IMR-90 (cell line): Measurements from ENCODE around the gene SERP1. TPM values are rescaled to one million over a fixed set of nuclear protein-coding genes. Genes with fewer than 3 reads are reported as not detected.
A peak's percentile ranks its signal among the peaks of the same experiment; 100 is the strongest.

Experiments
- ATAC-seq: fragments of 200-7000 bp; cut with Tn5 transposase; 2 replicates; pipeline ENCODE4 v1.9.1; 2020; ENCODE audit warnings: low read depth, mild to moderate bottlenecking, moderate library complexity
- BruUV-seq: library from RNA; stranded (reverse); fragments of 400-500 nt; replicated peaks from 2 replicates; lab custom pipeline; 2021; lab: Mats Ljungman, UMichigan
- CTCF ChIA-PET: fragments of 300-600 bp; formaldehyde crosslinking; extraction: SDS; loops from one replicate; lab custom pipeline; 2021; ENCODE audit warnings: antibody characterized with exemption; lab: Yijun Ruan, JAX
- POLR2A ChIA-PET: fragments of 300-600 bp; sonication (Branson Sonifier 250); formaldehyde crosslinking; loops from one replicate; lab custom pipeline; 2022; ENCODE audit warnings: antibody characterized with exemption; ENCODE audit not compliant: unreplicated experiment; lab: Charles Lee
- DNase-seq: peaks from one replicate; pipeline ENCODE4 v3.0.0; 2013
- H2AFZ ChIP-seq: replicated peaks from 2 replicates; pipeline ENCODE3; 2013; ENCODE audit warnings: low read length, mild to moderate bottlenecking; ENCODE audit not compliant: poor library complexity
- H2AK5ac ChIP-seq: 2 replicates; pipeline ENCODE4 v1.6.1; 2013; ENCODE audit warnings: low read depth, low read length, inconsistent platforms
- H2AK9ac ChIP-seq: replicated peaks from 2 replicates; pipeline ENCODE3; 2013; ENCODE audit warnings: mild to moderate bottlenecking, low read depth, low read length, moderate library complexity; ENCODE audit not compliant: poor library complexity
- H2BK120ac ChIP-seq: 2 replicates; pipeline ENCODE4 v1.6.1; 2013; ENCODE audit warnings: low read depth, low read length, inconsistent platforms
- H2BK15ac ChIP-seq: 3 replicates; pipeline ENCODE4 v1.6.1; 2013; ENCODE audit warnings: low read depth, low read length, inconsistent platforms
- H2BK20ac ChIP-seq: 2 replicates; pipeline ENCODE4 v1.6.1; 2013; ENCODE audit warnings: low read depth, mild to moderate bottlenecking, inconsistent platforms, low read length, moderate library complexity
- H2BK5ac ChIP-seq: 2 replicates; pipeline ENCODE4 v1.6.1; 2013; ENCODE audit warnings: mild to moderate bottlenecking, low read depth, low read length, inconsistent platforms; ENCODE audit not compliant: poor library complexity, severe bottlenecking
- H3K14ac ChIP-seq: replicated peaks from 2 replicates; pipeline ENCODE4 v1.6.1; 2013; ENCODE audit warnings: low read depth, low read length, inconsistent platforms
- H3K18ac ChIP-seq: 2 replicates; pipeline ENCODE4 v1.6.1; 2013; ENCODE audit warnings: low read depth, low read length, control low read depth
- H3K23ac ChIP-seq: 2 replicates; pipeline ENCODE4 v1.6.1; 2013; ENCODE audit warnings: low read depth, low read length, inconsistent platforms
- H3K27ac ChIP-seq: 2 replicates; pipeline ENCODE4 v1.5.1; 2013; ENCODE audit warnings: mild to moderate bottlenecking, control low read depth, low read length; ENCODE audit not compliant: insufficient read depth
- H3K27me3 ChIP-seq: 2 replicates; pipeline ENCODE4 v1.6.1; 2013; ENCODE audit warnings: low read length; ENCODE audit not compliant: control insufficient read depth, insufficient read depth
- H3K36me3 ChIP-seq: 2 replicates; pipeline ENCODE4 v1.6.1; 2013; ENCODE audit warnings: low read length, mixed read lengths; ENCODE audit not compliant: control insufficient read depth, insufficient read depth
- H3K4ac ChIP-seq: 2 replicates; pipeline ENCODE4 v1.6.1; 2013; ENCODE audit warnings: low read depth, low read length, inconsistent platforms
- H3K4me1 ChIP-seq: 2 replicates; pipeline ENCODE4 v1.6.1; 2013; ENCODE audit warnings: low read length, mixed read lengths; ENCODE audit not compliant: control insufficient read depth, insufficient read depth
- H3K4me2 ChIP-seq: 2 replicates; pipeline ENCODE4 v1.6.1; 2013; ENCODE audit warnings: low read depth, mild to moderate bottlenecking, control low read depth, low read length, moderate library complexity
- H3K4me3 ChIP-seq: 2 replicates; pipeline ENCODE4 v1.5.1; 2013; ENCODE audit warnings: low read depth, mild to moderate bottlenecking, control low read depth, low read length, moderate library complexity; ENCODE audit not compliant: insufficient read depth
- H3K56ac ChIP-seq: 2 replicates; pipeline ENCODE4 v1.6.1; 2013; ENCODE audit warnings: low read length, inconsistent platforms; ENCODE audit not compliant: insufficient read depth; ENCODE audit errors: extremely low read depth
- H3K79me1 ChIP-seq, 2 experiments: 2 replicates each; pipeline ENCODE4 v1.6.1; 2013; ENCODE audit warnings: low read length in 2 of 2, inconsistent platforms in 1 of 2, low read depth in 1 of 2
- H3K9ac ChIP-seq: 2 replicates; pipeline ENCODE4 v1.6.1; 2013; ENCODE audit warnings: low read depth, low read length, control low read depth
- H3K9me1 ChIP-seq: 2 replicates; pipeline ENCODE4 v1.6.1; 2013; ENCODE audit warnings: low read length, inconsistent platforms; ENCODE audit not compliant: insufficient read depth
- H3K9me3 ChIP-seq: 2 replicates; pipeline ENCODE4 v1.6.1; 2013; ENCODE audit warnings: low read length; ENCODE audit not compliant: control insufficient read depth, insufficient read depth
- H4K20me1 ChIP-seq: 2 replicates; pipeline ENCODE4 v1.6.1; 2013; ENCODE audit warnings: low read length, inconsistent platforms; ENCODE audit not compliant: insufficient read depth
- H4K5ac ChIP-seq: 2 replicates; pipeline ENCODE4 v1.6.1; 2013; ENCODE audit warnings: mild to moderate bottlenecking, low read depth, low read length, control low read depth
- H4K8ac ChIP-seq, 2 experiments: 2 replicates each; pipeline ENCODE4 v1.6.1; 2013; ENCODE audit warnings: low read depth in 2 of 2, low read length in 2 of 2, control low read depth in 1 of 2, inconsistent platforms in 1 of 2
- H4K91ac ChIP-seq: 2 replicates; pipeline ENCODE4 v1.6.1; 2013; ENCODE audit warnings: low read depth, low read length, inconsistent platforms; ENCODE audit not compliant: insufficient read depth
- BHLHE40 ChIP-seq: fragments of 150-350 bp; IDR thresholded peaks from 2 replicates; pipeline ENCODE4 v1.6.1; 2016; ENCODE audit warnings: mild to moderate bottlenecking, low read depth, low read length
- CEBPB ChIP-seq: IDR thresholded peaks from 2 replicates; pipeline ENCODE4 v1.6.1; 2012; ENCODE audit warnings: low read depth, low read length, improper control_type of control experiment
- CHD1 ChIP-seq: IDR thresholded peaks from 2 replicates; pipeline ENCODE4 v1.6.1; 2012; ENCODE audit warnings: low read depth, low read length, improper control_type of control experiment
- CTCF ChIP-seq: conservative IDR thresholded peaks from 2 replicates; pipeline ENCODE4 v1.5.1; 2012; ENCODE audit warnings: mild to moderate bottlenecking, low read depth, low read length, improper control_type of control experiment
- FOS ChIP-seq: fragments of 150-350 bp; IDR thresholded peaks from 2 replicates; pipeline ENCODE4 v1.6.1; 2016; ENCODE audit warnings: low read depth, low read length
- MAFK ChIP-seq: IDR thresholded peaks from 2 replicates; pipeline ENCODE4 v1.6.1; 2012; ENCODE audit warnings: low read depth, low read length, improper control_type of control experiment
- MAZ ChIP-seq: IDR thresholded peaks from 2 replicates; pipeline ENCODE4 v1.6.1; 2012; ENCODE audit warnings: low read depth, mild to moderate bottlenecking, low read length, improper control_type of control experiment, moderate library complexity, borderline replicate concordance
- NFE2L2 ChIP-seq: fragments of 150-350 bp; IDR thresholded peaks from 2 replicates; pipeline ENCODE4 v1.6.1; 2016; ENCODE audit warnings: low read depth, mild to moderate bottlenecking, low read length
- POLR2A ChIP-seq: IDR thresholded peaks from 2 replicates; pipeline ENCODE4 v1.6.1; 2012; ENCODE audit warnings: mild to moderate bottlenecking, low read depth, low read length
- RCOR1 ChIP-seq: IDR thresholded peaks from 2 replicates; pipeline ENCODE4 v1.6.1; 2012; ENCODE audit warnings: mild to moderate bottlenecking, low read length, improper control_type of control experiment; ENCODE audit not compliant: insufficient replicate concordance
- RFX5 ChIP-seq: IDR thresholded peaks from 2 replicates; pipeline ENCODE4 v1.8.0; 2012; ENCODE audit warnings: low read depth, mild to moderate bottlenecking, low read length, moderate library complexity
- SMC3 ChIP-seq: fragments of 150-350 bp; IDR thresholded peaks from 2 replicates; pipeline ENCODE4 v1.6.1; 2016; ENCODE audit warnings: low read depth, mild to moderate bottlenecking, antibody characterized with exemption, low read length, moderate library complexity
- whole genome bisulfite sequencing, 2 experiments: methylation state at CpG; one replicate each; pipeline versions ENCODE4 v1.1.5 to v1.1.7; 2013; ENCODE audit warnings: missing lambda C conversion rate in 2 of 2; ENCODE audit not compliant: insufficient read length in 1 of 2; ENCODE audit errors: extremely low coverage in 2 of 2; 5-methylcytosine and 5-hydroxymethylcytosine counted together
- dilution Hi-C: fragments of 300-500 bp; cut with HindIII; formaldehyde crosslinking; loops from one replicate; pipeline ENCODE4 v1.14.3; 2018; ENCODE audit warnings: low sequenced_read_pairs; ENCODE audit not compliant: unreplicated experiment
- in situ Hi-C: fragments of 300-500 bp; cut with MboI; formaldehyde crosslinking; loops from 3 replicates; pipeline ENCODE4 v1.14.3; 2019; ENCODE audit warnings: low sequenced_read_pairs, inconsistent platforms, mixed read lengths
- intact Hi-C: fragments of 100-400 bp; cut with micrococcal nuclease; formaldehyde crosslinking; loops from 2 replicates; pipeline ENCODE4 v1.10.0; 2022
- polyA plus RNA-seq, 3 experiments: library from polyadenylated mRNA; depleted of rRNA; stranded (reverse); fragments of >200 nt; gene quantifications; 2 replicates each; pipeline ENCODE4 v1.2.3, GENCODE V29; 2012; ENCODE audit warnings: low replicate concordance in 1 of 3
- total RNA-seq: library from RNA; depleted of rRNA; stranded (reverse); fragments of >200 nt; gene quantifications from 2 replicates; pipeline ENCODE4 v1.2.3, GENCODE V29; 2012
- TF ChIP-seq, protein P1 (sequence below): fragments of 150-350 bp; IDR thresholded peaks from 2 replicates; pipeline ENCODE4 v1.6.1; 2016; ENCODE audit warnings: low read depth, mild to moderate bottlenecking, low read length, moderate library complexity, borderline replicate concordance
- TF ChIP-seq, protein P2 (sequence below): fragments of 150-350 bp; IDR thresholded peaks from 2 replicates; pipeline ENCODE4 v1.6.1; 2017; ENCODE audit warnings: mild to moderate bottlenecking, antibody characterized with exemption, low read length, low read depth

Gene SERP1
- total and polyA plus RNA-seq, 2 of the 4 experiments (the other 2 are of a cell fraction), result 64.0 to 73.4 TPM

GRCh38 chr3:150520408-150520807 is 25.9 kb downstream of the SERP1 start:
- CTCF ChIA-PET, result interaction anchor here (1.0 kb wide), 1 partner anchor 9 kb away, joined by 3 read pairs; no protein-coding TSS in a partner anchor
- WGBS, 2 experiments, result 80% methylated on average over 2 of the region's 24 CpGs; no CpG with 5 or more reads in 1 of the 2 experiments
- H2AFZ ChIP-seq, result peak overlapping the region; percentile 45

More at GRCh38 chr3:150520408-150520807, 25.9 kb downstream of the SERP1 start:
- Histone ChIP-seq H2AK5ac (no peak overlapping the region), H2BK15ac (no peak overlapping the region), H3K9me3 (no peaks in the 10 kb centered on the region), H3K23ac (no peak overlapping the region), H2AK9ac (peak overlapping the region; percentile 20), H3K14ac (no peak overlapping the region), H2BK20ac (no peak overlapping the region), H3K9me1 (no peaks in the 10 kb centered on the region), H2BK120ac (no peak overlapping the region), H3K4ac (no peak overlapping the region), H4K8ac (no peak overlapping the region), H3K4me3 (no peak overlapping the region), H3K36me3 (no peaks in the 10 kb centered on the region), H3K4me1 (no peaks in the 10 kb centered on the region), H3K27me3 (no peaks in the 10 kb centered on the region), H3K56ac (no peak overlapping the region), H4K5ac (no peak overlapping the region), H3K4me2 (no peak overlapping the region), H4K20me1 (no peaks in the 10 kb centered on the region), H3K18ac (no peak overlapping the region), H3K79me1 (no peaks in the 10 kb centered on the region), H3K9ac (no peak overlapping the region), H2BK5ac (no peak overlapping the region), H3K27ac (no peak overlapping the region), H4K91ac (no peak overlapping the region)
- no TSS peak for BruUV-seq
- TF ChIP-seq CEBPB (no peak), CHD1 (no peak), POLR2A (no peak), FOS (no peak), SMC3 (no peak), RFX5 (no peak), NFE2L2 (no peak), CTCF (no peak), BHLHE40 (no peak), RCOR1 (no peak), MAFK (no peak), MAZ (no peak)
- TF ChIP-seq, protein P1, sequence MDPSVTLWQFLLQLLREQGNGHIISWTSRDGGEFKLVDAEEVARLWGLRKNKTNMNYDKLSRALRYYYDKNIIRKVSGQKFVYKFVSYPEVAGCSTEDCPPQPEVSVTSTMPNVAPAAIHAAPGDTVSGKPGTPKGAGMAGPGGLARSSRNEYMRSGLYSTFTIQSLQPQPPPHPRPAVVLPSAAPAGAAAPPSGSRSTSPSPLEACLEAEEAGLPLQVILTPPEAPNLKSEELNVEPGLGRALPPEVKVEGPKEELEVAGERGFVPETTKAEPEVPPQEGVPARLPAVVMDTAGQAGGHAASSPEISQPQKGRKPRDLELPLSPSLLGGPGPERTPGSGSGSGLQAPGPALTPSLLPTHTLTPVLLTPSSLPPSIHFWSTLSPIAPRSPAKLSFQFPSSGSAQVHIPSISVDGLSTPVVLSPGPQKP, result no peak
- TF ChIP-seq, protein P2, sequence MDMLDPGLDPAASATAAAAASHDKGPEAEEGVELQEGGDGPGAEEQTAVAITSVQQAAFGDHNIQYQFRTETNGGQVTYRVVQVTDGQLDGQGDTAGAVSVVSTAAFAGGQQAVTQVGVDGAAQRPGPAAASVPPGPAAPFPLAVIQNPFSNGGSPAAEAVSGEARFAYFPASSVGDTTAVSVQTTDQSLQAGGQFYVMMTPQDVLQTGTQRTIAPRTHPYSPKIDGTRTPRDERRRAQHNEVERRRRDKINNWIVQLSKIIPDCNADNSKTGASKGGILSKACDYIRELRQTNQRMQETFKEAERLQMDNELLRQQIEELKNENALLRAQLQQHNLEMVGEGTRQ, result no peak
- dilution Hi-C loops, result no loop called here
- intact Hi-C loops, result loop anchor here (10.0 kb wide), 2 partner anchors 56 to 556 kb away; no protein-coding TSS in a partner anchor
- DNase-seq (no peak), ATAC-seq (no peak)
- in situ Hi-C loops, result no loop called here
- POLR2A ChIA-PET, result no interaction called here
